HG03045 (cell line): ENCODE results near the gene CYS1.
"Not testable (repeated sequence)": the region's sequence is repeated elsewhere in the genome, so short reads cannot be mapped to it uniquely, and the experiment has no call there.

Experiments
- ATAC-seq: cut with Tn5 transposase; IDR thresholded peaks from one replicate; pipeline ENCODE4 v1.9.1; 2021; ENCODE audit warnings: mild to moderate bottlenecking, moderate library complexity; ENCODE audit not compliant: unreplicated experiment

The CYS1 gene

GRCh38 chr2:10032746-10033105 is 47.5 kb downstream of the CYS1 start:
- ATAC-seq = no peak

- ATAC-seq = no peak
Observed at GRCh38 chr2:10031886-10032745, 48.1 kb downstream of the CYS1 start.

- not testable (repeated sequence) for ATAC-seq
Observed at GRCh38 chr2:10030798-10031197, 49.4 kb downstream of the CYS1 start.

GRCh38 chr2:10030311-10030736 is 49.9 kb downstream of the CYS1 start:
- no peak for ATAC-seq

- no peak for ATAC-seq
Observed at GRCh38 chr2:10029875-10030223, 50.4 kb downstream of the CYS1 start.

- ATAC-seq = peak; percentile 63
Observed at GRCh38 chr2:10028988-10029874, 51.0 kb downstream of the CYS1 start.

GRCh38 chr2:10028407-10028987 is 51.7 kb downstream of the CYS1 start:
- no peak for ATAC-seq

GRCh38 chr2:10027660-10028330 is 52.4 kb downstream of the CYS1 start:
- no peak for ATAC-seq

- no peak for ATAC-seq
Observed at GRCh38 chr2:10026940-10027569, 53.2 kb downstream of the CYS1 start.

GRCh38 chr2:10022966-10023662 is 57.1 kb downstream of the CYS1 start:
- ATAC-seq = no peak

- ATAC-seq = no peak
Observed at GRCh38 chr2:10022445-10022844, 57.8 kb downstream of the CYS1 start.

- ATAC-seq = no peak
Observed at GRCh38 chr2:10022041-10022421, 58.2 kb downstream of the CYS1 start.

GRCh38 chr2:10019602-10020400 is 60.4 kb downstream of the CYS1 start:
- no peak for ATAC-seq

- no peak for ATAC-seq
Observed at GRCh38 chr2:10019174-10019573, 61.0 kb downstream of the CYS1 start.

- no peak for ATAC-seq
Observed at GRCh38 chr2:10017313-10017941, 62.8 kb downstream of the CYS1 start.

- ATAC-seq = no peak
Observed at GRCh38 chr2:10016802-10017258, 63.4 kb downstream of the CYS1 start.

GRCh38 chr2:10016001-10016801 is 64.0 kb downstream of the CYS1 start:
- no peak for ATAC-seq
